Fibroblast of the aortic adventitia (primary cell): ENCODE measurements around the gene SLC30A4. TPM values are rescaled to one million over a fixed set of nuclear protein-coding genes. Genes with fewer than 3 reads are reported as not detected.

Experiments
- DNase-seq: peaks from one replicate; pipeline ENCODE4 v3.0.0-alpha.2; 2010; ENCODE audit warnings: low read depth
- H3K4me3 ChIP-seq: 2 replicates; pipeline ENCODE4 v1.5.1; 2011; ENCODE audit warnings: low read depth, mild to moderate bottlenecking, control low read depth, low read length, moderate library complexity
- total RNA-seq: library from RNA; depleted of rRNA; stranded (reverse); fragments of >200 nt; gene quantifications from 2 replicates; pipeline ENCODE4 v1.2.3, GENCODE V29; 2012; ENCODE audit warnings: low replicate concordance
- TF ChIP-seq, protein P1 (sequence below): IDR thresholded peaks from 2 replicates; pipeline ENCODE4 v1.5.1; 2011; ENCODE audit warnings: mild to moderate bottlenecking, low read length, control low read depth, inconsistent platforms; ENCODE audit not compliant: insufficient read depth

The SLC30A4 gene
- total RNA-seq, 1 donor, result 18.0 TPM

DNA sequence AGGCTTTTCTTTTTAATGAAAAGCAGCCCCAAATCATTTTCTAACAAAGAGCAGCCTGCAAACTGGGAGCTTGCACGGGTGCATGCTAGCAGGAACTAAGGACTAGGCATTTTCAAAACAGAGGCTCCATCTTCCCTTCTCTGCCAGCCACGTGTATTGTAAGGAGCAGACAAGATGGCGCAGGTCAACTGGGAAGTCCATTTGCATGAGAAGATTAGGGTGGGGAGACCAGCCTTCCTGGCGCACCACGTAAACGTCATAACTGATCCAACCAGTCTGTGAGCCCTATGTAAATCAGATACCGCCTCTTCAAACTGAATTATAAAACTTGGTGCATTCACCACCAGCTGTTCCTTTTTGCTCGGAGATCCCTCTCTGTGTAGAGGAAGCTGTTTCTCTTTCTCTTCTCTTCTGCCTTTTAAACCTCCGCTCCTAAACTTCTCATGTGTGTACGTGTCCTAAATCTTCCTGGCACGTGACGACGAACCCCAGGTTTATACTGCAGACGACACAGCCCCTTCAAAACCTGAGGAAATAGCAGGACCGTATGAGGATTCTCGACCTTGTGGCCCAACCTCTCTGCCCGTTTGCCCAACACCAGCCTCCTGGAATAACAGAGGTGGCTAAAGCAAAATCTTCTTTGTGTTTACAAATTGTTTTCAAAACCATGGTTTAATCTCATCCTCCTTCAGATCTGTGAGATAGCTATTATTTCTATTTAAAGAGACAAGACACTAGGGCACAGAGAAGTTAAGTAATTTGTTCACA is 26.4 kb upstream of the SLC30A4 start:
- DNase-seq, result no peak
- H3K4me3 ChIP-seq, result no peak overlapping the region
- TF ChIP-seq, protein P1, sequence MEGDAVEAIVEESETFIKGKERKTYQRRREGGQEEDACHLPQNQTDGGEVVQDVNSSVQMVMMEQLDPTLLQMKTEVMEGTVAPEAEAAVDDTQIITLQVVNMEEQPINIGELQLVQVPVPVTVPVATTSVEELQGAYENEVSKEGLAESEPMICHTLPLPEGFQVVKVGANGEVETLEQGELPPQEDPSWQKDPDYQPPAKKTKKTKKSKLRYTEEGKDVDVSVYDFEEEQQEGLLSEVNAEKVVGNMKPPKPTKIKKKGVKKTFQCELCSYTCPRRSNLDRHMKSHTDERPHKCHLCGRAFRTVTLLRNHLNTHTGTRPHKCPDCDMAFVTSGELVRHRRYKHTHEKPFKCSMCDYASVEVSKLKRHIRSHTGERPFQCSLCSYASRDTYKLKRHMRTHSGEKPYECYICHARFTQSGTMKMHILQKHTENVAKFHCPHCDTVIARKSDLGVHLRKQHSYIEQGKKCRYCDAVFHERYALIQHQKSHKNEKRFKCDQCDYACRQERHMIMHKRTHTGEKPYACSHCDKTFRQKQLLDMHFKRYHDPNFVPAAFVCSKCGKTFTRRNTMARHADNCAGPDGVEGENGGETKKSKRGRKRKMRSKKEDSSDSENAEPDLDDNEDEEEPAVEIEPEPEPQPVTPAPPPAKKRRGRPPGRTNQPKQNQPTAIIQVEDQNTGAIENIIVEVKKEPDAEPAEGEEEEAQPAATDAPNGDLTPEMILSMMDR, result no peak

DNA sequence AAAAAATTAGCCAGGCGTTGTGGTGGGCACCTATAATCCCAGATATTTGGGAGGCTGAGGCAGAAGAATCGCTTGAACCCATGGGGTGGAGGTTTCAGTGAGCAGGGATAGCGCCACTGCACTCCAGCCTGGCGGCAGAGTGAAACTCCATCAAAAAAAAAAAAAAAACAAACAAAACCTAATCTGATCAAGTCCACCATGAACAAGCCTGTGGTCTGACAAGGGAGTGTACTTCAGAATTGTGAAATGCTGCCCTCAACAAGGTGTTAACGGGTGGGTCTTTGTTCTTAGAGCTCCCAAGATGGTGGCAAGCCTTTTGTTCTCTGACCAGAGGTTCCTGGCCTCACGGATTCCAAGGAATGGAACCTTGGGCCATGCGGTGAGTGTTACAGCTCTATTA is 24.2 kb upstream of the SLC30A4 start:
- no peak for DNase-seq
- TF ChIP-seq, protein P1, result no peak
- H3K4me3 ChIP-seq, result no peak overlapping the region

DNA sequence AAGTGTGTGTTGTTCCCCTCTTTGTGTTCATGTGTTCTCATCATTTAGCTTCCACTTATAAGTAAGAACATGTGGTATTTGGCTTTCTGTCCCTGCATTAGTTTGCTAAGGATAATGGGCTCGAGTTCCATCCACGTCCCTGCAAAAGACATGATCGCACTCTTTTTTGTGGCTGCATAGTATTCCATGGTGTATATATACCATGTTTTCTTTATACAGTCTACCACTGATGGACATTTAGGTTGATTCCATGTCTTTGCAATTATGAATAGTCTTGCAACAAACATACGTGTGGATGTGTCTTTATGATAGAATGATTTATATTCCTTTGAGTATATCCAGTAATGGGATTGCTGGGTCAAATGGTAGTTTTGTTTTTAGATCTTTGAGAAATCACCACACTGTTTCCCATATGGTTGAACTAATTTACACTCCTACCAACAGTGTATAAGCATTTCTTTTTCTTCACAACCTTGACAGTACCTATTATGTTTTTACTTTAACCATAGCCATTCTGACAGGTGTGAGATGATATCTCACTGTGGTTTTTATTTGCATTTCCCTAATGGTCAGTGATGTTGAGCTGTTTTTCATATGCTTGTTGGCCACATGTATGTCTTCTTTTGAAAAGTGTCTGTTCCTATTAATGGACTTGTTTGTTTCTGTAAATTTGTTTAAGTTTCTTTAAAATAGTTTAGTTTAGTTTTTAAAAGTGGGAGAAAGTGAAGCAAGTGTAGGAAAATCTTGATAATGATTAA is 21.9 kb upstream of the SLC30A4 start:
- no peak for DNase-seq
- no peak overlapping the region for H3K4me3 ChIP-seq
- TF ChIP-seq, protein P1, result no peak

DNA sequence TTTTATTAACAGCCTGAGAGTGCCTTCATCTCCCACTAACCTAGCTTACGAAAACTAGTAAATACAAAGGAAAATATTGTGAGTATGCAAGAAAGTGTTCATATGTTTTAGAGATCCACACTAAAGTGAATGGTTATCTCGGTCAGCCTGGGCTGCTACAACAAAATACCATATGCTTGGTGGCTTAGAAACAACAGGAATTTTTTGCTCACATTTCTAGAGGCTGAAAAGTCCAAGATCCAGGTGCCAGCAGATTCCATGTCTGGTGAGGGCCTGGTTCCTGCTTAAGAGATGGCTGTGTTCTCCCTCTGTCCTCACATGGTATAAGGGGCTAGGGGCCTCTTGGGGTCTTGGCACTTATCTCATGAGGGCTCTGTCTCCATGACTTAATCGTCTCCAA is 20.5 kb upstream of the SLC30A4 start:
- no peak overlapping the region for H3K4me3 ChIP-seq
- no peak for DNase-seq
- TF ChIP-seq, protein P1, result no peak

DNA sequence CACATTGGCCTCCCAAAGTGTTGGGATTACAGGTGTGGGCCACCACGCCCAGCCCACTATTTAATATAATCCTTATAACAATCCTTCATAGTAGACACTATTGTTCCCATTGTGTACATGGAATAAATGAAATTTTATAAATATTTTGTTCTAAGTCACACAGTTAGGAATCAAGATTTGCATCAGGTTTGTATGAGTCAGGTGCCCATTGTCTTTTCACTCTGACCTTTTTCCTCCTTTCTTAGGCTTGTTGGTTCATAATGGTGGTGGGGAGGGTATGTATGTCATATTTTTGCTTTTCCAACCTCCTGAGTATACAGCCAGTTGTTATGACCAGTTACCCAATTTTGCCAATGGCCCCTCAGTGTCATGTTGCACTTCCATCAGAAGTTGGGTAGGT is 18.0 kb upstream of the SLC30A4 start:
- TF ChIP-seq, protein P1, result no peak
- no peak overlapping the region for H3K4me3 ChIP-seq
- DNase-seq, result no peak

DNA sequence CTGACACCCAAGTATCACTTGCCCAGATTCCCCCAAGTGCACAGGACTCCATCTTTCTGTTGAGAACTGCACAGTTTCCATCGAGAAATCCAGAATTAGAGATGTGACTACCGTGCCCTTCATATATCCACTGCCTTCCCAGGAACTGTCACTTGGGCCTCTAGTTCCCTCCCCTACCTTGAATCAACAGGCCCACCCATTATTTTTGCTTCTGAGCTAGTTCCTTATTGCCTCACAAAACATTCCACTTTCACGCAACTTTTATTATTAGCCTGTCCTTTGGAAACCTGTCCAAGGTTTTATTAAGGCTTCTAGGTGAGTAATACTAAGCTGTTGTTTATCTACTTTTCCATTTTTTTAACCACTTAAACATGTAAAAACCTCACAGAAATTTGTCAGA is 17.1 kb upstream of the SLC30A4 start:
- H3K4me3 ChIP-seq, result no peak overlapping the region
- DNase-seq, result no peak
- TF ChIP-seq, protein P1, result no peak
